ENCODE results near the gene ADCY9.

ADCY9 gene

DNA sequence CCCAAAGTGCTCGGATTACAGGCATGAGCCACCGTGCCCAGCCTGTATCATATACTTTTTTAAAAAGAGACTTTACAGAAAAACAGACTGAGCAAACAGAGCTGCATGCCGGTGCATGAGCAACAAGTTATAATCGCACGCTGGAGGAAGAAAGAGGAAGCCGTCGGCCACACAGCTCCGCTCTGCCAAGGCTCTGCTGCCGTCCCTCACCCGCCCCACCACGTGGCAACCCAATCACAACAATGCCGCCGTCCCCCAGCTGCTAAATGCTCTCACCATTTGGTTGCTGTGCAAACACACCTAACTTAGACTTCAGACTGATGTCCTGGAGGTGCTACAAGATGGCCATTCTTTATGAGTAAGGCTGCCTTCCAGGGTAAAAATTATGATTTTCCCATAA lies 83.5 kb downstream of the ADCY9 start:
- no peak for DNase-seq (ENCODE audit: low spot score)

DNA sequence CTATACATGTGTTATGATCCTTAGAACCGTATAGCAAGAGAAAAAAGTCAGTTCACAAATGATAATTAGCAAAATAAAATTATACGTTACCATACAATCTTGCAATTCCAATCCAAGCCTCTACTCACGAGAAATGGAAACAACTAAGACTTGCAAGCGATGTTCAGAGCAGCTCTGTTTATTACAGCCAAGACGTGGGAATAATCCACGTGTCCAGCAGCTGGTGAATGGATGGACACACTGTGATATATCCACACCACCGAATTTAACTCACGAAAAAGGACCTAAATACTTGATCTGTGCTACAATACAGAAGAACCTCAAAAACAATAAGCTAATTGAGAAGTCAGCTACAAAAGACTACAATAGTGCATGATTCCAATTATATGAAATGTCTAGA lies 88.1 kb downstream of the ADCY9 start:
- no peak for DNase-seq (ENCODE audit: low spot score)

DNA sequence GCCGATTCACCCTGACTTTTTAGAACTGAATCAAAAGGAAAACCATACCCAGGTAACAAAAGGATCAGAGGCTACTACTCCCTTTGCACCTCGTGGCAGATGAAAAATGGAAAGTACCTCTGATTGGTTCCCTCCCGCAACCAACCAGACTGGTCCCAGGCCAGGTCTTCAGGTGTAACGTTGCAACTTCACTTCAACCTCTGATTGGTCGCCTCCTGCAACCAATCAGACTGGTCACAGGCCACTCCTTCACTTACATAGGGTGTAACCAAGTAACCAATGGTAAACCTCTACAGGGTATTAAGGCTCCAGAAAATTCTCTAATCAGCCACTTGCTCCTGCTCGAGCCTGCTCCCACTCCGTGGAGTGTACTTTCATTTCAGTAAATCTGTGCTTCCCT lies 89.4 kb downstream of the ADCY9 start:
- no peak for DNase-seq (ENCODE audit: low spot score)

DNA sequence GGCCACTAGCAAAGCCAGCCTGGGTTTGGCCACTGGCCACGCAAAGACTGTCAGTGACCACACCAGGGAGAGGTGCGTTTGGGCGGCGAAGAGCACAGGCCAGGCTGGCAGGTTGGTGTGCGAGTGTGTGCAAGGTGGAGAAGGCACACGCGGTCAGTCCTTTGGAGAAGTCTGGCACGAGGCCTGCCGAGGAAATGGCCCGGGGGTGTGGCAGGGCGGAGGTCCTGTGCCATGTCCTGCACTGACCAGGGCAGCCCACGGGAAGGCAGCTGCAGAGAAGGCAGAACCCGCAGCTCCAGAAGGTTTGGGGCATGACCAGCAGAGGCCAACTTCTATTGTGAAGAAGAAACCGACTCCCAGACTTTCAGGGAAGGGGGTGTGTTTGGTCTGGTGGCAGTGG lies 90.8 kb downstream of the ADCY9 start:
- no peak for DNase-seq (ENCODE audit: low spot score)

DNA sequence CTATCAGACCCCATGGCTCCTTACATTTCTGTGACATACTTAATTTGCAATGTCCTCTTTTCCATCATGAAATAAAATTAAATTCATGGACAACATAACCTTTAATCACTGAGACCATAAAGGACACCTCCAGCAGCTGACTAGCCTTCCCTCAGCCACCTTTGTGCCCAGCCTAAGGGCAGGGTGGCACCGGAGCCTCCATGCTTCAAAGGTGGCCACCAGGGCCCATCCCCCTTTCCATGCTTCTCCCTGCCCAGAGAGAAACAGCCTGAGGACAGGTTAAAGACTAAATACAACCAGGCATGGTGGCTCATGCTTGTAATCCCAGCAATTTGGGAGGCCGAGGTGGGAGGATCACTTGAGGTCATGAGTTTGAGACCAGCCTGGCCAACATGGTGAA lies 94.3 kb downstream of the ADCY9 start:
- no peak for DNase-seq (ENCODE audit: low spot score)

DNA sequence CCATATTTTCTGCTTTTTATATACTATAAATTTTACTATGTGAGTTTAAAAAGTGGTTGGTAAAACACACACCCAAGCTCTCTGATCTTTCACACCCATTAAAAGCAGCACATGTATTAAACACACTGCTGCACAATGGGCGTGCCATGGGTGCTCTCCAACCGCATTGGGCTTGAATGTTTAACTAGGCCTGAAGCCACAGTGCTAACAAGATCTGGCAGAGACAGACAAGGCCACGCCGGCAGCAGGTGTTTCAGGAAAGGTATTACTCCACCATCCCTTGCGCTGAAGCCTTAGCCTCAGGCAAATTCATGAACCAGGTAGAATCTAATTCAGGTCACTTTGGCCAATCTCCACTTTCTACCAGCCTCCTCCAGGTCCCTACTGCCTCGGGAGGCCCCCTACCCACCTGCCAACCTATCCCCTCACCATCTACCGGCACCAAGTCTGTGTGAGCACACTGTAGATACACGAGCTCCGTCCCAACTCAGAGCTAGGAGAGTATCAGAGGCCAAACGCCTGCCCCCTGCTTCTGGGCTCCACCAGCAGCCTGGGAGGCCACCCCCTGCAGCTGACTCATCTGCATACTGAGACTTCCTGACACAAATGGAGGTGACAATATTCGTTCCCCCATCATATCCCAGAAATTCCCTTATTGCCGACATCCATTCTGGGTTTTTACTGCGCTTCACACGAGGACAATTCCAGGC lies 95.0 kb downstream of the ADCY9 start:
- no peak for DNase-seq (ENCODE audit: low spot score)

DNA sequence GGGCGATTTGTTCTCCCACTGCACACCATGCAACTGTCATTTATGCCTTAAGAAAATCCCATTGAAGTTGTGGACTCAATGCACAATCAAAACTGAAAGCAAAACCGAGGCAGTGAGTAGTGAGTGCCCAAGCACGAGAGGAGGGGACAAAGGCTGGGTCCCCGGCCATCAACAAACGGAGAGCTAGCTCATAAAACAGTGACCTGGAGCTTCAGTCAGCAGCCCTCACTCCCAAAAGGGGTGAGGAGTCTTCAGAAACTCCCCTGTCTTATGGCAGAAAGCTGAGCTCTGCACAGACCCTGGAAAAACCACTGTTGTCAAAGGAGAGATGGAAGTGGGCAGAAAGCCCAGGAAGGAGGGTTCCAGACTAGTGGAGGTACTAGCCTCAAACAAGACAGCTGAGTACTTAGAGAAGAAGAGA lies 96.9 kb downstream of the ADCY9 start:
- no peak for DNase-seq (ENCODE audit: low spot score)

DNA sequence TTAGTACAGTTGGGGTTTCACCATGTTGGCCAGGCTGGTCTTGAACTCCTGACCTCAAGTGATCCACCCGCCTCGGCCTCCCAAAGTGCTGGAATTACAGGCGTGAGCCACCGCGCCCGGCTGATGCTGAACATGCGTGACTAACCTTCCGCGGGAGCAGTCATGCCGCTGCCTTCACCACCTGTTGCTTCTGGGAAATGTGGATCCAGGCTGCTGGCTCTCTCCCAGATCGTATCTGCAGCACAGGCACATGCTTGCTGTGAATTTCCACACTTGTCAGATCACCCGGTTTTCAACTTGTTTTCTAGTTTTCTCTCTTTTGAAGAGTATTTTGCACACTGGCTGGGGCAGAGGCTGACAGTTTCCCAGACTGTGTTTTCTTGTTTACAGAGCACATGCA lies 97.9 kb downstream of the ADCY9 start:
- no peak for DNase-seq (ENCODE audit: low spot score)

DNA sequence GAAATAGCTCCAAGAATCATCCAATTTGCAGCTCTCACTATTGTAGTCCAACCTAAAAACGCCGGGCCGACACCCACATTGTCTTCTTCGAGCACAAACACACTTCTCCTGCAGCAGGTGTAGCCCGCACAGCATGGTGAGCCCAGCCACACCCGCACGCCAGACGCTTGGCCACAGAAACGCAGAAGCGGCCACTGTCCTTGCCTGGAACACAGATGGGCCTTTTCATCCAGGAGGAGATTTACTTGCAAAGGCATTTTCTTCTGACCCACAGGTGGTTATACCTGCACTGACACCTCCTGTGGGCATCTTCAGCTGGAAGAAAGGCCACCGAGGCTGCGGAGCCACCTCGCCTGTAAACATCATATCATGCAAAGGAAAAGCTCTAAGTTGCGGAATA lies 98.4 kb downstream of the ADCY9 start:
- no peak for DNase-seq (ENCODE audit: low spot score)

DNA sequence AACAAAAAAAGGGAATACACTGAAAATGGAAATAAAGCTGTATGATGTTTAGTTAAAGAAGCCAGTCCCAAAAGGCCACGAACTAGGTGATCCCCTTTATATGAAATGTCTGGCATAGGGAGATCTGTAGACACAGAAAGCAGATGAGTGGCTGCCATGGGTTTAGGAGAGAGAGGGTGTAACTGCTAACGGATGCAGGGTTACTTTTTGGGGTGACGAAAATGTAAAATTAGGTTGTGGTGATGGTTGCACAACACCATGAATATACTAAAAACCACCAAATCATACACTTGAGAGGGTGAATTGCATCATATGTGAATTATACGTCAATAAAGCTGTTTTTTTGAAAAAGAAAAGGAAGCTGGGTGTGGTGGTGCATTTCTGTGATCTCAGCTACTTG lies 99.6 kb downstream of the ADCY9 start:
- DNase-seq (ENCODE audit: low spot score): no peak

DNA sequence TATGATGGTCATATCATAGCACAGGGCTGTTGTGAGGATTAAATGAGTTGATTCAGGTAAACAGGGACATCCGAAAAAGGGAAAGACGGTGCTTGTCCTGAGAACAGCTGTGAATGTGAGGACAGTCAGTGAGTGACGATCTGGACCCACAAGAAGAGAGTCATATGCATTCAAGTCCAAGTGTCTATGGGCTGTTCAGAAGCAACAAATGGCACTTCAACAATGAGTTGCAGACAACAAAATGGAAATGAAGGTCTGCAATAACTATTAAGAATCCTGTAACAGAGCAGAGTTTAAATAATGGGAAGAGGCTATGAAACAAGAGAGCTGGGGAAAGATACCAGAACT lies 100.3 kb downstream of the ADCY9 start:
- no peak for DNase-seq (ENCODE audit: low spot score)

DNA sequence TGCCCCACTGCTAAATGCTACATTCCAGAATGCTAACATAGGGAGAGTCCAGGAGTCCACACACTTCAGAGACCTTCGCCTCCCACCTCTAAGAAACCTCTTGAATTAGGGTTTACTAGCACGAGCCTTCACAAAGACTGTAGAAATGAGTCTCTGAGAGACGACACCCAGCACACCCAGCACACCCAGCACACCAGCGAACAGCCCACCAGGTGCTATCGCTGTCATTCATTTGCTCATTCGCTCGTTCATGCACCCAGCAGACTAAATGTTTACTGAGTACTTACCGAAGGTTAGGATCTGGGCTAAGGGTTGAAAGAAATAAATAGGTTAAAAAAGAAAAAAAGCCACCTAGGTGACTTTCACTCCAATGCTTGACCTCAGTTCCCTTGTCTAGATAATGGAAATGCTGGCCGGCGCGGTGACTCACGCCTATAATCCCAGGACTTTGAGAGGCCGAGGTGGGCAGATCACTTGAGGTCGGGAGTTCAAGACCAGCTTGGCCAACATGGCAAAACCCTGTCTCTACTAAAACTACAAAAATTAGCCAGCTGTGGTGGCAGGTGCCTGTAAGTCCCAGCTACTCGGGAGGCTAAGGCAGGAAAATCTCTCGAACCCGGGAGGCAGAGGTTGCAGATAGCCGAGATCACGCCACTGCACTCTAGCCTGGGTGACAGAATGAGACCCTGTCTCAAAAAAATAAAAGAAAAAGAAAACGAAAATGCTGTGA lies 100.8 kb downstream of the ADCY9 start:
- no peak for DNase-seq (ENCODE audit: low spot score)

DNA sequence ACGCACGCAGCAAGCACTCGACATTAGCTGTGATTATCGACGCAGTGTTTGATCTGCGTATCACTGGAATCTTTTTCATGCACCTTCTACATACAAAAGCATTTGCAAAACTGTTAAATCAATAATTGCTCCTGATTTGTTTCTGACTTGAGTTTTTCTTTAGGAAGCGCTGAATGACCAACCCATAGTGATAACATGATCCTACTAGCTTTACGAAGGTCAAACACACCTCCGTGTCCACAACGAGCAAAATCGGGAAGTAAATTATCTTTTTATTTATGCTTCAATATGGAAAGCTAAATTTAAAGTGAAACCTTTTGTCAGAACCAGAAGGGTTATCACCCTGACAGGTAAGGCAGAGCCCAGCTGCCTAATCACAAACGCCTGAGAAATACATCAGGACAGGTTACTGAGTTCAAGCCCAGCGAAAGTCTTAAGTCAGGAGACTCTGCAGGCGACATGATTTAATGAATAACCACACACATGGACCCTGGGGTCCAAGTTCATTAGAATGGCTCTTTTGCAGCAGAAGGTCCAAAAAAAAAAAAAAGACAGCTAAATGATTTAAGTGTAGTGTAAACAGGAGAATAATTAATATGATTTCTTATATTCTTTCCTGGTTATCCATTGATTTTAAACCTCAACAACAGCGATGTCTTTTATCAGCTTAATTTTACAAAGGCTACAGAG lies 104.2 kb downstream of the ADCY9 start:
- no peak for DNase-seq (ENCODE audit: low spot score)

DNA sequence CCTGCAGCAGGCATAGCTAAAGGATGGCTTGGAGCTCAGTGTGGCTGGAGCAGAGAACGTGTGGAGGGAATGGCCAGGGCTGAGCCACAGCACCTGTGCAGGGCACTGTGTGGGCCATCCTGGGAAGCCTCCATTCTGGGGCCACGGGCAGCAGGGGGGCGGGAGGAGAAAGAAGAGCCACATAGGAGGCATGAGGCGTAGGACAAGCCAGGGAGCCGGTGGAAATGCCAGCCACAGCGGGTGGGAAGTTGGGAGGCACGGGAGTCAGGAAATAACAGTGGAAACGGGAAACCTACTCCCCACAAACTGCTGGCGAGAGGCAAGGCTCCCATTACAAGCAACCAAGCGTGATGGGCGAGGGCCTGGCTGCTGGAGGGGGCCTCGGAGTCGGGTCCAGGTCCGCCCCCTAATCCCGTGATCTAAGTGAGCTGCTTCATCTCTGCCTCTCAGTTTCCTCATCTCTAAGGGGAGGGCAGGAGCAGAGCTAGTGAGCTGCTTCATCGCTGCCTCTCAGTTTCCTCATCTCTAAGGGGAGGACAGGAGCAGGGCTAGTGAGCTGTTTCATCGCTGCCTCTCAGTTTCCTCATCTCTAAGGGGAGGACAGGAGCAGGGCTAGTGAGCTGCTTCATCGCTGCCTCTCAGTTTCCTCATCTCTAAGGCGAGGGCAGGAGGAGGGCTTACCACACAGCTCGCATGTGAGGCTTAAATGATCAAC lies 104.9 kb downstream of the ADCY9 start:
- DNase-seq (ENCODE audit: low spot score): no peak

DNA sequence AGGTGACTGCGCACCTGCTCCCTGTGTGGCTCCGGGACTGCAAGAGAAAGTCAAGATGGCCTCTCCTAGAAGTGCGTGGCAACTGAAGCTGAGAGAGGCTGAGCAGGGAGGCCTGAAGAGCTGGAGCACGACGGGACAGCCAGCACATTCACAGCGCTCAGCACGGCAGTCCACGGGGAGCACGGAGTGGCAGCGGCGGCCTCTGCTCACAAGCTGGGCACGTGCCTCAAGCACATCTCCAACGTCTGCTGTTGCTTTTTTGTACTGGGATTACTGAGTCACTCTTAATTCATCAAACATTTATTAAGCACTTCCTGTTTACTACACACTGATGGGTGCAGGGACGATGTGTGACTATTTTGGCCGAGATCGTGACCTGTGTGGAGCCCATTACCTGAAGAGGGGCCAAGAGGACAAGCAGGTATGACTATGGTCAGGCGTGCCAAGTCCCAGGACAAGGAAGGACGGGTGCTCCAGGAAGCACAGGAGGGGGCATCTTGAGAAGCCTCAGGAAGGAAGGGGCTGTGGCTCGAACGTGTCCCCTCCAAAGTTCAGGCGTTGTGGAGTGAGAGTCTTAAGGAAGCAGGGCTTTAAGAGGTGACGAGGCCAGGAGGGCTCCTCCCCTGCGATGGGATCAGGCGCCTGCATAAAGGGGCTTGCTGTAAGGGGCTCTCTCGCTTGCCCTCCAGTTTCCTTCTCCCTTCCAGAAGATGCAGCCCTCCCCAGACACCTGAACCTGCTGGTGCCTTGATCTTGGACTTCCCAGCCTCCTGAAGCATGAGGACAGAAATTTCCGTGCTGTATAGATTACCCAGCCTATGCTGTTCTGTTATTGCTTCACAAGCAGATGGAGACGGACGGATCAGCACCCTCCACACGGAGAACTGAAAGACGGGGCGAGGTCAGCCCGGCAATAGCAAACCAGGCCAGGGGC lies 105.8 kb downstream of the ADCY9 start:
- DNase-seq (ENCODE audit: low spot score): no peak

DNA sequence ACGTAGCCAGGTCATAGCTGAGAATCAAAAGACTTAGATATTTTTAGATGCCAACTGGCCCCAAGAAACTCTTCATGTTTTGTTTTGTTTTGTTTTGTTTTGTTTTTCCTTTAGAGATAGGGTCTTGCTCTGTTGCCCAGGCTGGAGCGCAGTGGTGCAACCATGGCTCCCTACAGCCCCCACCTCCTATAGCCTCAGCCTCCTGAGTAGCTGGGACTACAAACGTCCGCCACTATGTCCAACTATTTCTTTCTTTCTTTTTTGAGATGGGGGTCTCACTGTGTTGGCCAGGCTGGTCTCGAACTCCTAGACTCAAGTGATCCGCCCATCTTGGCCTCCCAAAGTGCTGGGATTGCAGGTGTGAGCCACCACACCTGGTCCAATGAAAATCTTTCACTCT lies 107.1 kb downstream of the ADCY9 start:
- DNase-seq (ENCODE audit: low spot score): no peak

DNA sequence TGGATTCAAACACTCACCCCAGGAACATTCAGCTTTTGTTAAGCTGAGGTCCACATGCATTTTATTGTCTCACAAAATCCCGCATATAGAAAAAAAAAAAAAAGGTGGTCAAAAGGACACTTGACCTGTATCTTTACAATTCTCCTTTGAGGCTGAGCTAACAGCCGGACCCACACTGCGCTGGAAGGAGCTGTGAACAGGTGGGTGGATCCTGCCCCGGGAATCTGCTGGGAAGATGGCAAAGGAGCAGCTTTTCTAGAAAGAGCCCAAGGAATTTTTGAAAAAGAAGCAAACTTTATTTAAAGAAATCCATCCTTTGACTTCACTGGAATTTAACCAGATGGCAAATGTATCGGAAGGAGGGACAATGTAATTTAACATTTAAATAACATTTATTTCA lies 108.1 kb downstream of the ADCY9 start:
- DNase-seq (ENCODE audit: low spot score): no peak

DNA sequence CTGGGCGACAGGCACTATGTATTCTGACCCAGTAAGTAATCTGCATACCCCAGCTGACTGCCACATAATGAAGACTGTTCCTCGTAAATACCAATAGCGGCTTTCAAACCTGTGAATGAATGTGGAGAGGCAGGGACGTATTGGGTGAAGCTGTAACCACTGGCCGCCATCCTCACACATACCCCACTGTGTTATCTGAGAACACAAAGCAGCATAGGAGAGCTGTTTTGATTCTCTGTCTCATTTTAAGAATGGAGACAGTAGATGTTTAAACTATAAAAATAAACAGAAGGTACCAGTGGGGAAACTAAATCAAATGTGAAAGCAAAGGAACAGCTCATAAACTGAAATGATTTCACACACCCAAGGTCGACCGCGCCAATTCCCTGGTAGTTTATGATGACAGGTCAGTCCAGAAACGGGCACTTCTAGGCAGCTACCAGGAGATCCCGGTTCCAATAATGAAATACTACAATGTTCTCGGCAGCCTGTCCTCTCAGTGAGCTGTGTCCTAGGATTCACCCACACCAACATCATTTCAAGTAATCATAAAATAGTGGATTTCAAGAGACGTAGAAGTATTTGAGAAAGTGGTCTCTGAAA lies 109.7 kb downstream of the ADCY9 start:
- DNase-seq (ENCODE audit: low spot score): no peak

DNA sequence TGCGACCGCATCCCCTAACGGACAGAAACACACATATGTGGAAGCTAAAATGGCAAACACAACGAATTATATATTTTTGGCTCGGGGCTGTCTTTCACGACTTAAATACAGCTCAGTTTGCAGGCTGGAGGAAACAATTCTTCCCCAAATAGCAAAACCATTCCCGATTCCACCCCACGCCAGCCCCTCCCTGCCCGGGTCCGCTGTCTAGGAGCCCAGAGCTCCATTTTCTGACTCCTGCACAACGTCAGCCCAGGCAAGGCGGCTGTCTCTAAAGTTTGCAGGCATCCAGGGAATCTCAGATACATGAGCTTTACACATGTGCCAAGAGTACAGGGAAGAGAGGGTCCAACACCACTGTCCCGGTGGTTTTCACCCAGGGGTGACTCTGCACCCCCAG lies 110.5 kb downstream of the ADCY9 start:
- DNase-seq (ENCODE audit: low spot score): no peak

DNA sequence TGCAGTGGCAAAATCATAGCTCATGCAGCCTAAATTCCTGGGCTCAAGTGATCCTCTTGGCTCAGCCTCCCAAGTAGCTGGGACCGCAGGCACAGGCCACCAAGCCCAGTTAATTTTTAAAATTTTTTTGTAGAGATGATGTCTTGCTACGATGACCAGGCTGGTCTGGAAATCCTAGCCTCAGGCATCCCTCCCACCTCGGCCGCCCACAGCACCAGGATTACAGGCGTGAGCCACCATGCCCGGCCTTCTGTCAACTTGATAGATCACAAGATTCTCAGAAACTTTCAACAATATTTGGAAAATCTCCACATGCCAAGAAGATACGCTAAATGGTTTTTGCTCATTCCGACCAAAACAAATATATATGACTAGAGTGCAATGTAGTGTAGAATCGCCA lies 111.0 kb downstream of the ADCY9 start:
- DNase-seq (ENCODE audit: low spot score): no peak

DNA sequence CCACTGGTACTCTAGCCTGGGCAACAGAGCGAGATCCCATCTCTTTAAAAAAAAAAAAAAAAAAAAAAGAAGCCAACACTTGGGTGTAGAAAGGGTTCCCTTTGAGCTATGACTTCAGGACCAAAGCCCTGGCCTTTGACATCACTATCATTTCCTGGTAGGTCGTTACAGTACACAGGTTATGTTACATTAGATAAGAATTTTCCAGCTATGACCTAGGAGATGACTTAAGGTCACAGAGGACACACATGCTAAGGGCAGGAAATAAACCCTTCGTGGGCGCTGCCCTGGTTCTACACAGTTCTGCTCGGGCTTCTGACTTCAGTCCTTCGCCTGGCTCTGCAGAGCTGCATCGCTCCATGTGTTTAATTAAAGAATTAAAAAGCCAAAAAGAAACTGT lies 112.0 kb downstream of the ADCY9 start:
- no peak for DNase-seq (ENCODE audit: low spot score)

Data from putamen (tissue), 1 donor.